ENCODE measurements around the gene TGFBR3L. TPM values are rescaled to one million over a fixed set of nuclear protein-coding genes. Genes with fewer than 3 reads are reported as not detected.
A peak's percentile ranks its signal among the peaks of the same experiment; 100 is the strongest.

TGFBR3L gene
- total and polyA plus RNA-seq, 2 of the 13 experiments (the other 11 are each of a cell fraction or from before 2014, with no cell fraction given) = 0.20 to 1.0 TPM

GRCh38 chr19:7902796-7903243 lies 11.8 kb upstream of the TGFBR3L start:
- WGBS (ENCODE audit: low lambda C conversion rate) = 63% methylated on average over 3 of the region's 20 CpGs
- no peak for DNase-seq (ENCODE audit: low spot score)
- FAIRE-seq = no peak
- TF ChIP-seq SIX4 (CRISPR knock-in tag; IDR thresholded peaks at IDR 0.05) (no peak), PREB (CRISPR knock-in tag; IDR thresholded peaks at IDR 0.05) (0 out of 2 replicates have a peak, but pooled peaks have one; percentile 40), SKI (IDR thresholded peaks at IDR 0.05; ENCODE audit: partially characterized antibody) (peak; percentile 74), ZNF501 (CRISPR knock-in tag; IDR thresholded peaks at IDR 0.05) (no peak), CREM (IDR thresholded peaks at IDR 0.05) (peak; percentile 11; the same call in 1 of the 2 replicates), CREM (CRISPR knock-in tag; IDR thresholded peaks at IDR 0.05) (no peak), ELF4 (CRISPR knock-in tag; IDR thresholded peaks at IDR 0.05; ENCODE audit: borderline replicate concordance) (peak; percentile 36; the same call in 1 of the 2 replicates), ZEB1 (IDR thresholded peaks at IDR 0.05; ENCODE audit: insufficient replicate concordance, low read depth) (peak; percentile 39), KDM5B (CRISPR knock-in tag; IDR thresholded peaks at IDR 0.05; ENCODE audit: borderline replicate concordance) (no peak; the same call in 1 of the 2 replicates), NAIF1 (CRISPR knock-in tag; IDR thresholded peaks at IDR 0.05; ENCODE audit: borderline replicate concordance) (peak; percentile 21; the same call in 1 of the 2 replicates), ZNF552 (CRISPR knock-in tag; IDR thresholded peaks at IDR 0.05; ENCODE audit: borderline replicate concordance) (no peak), ZSCAN30 (CRISPR knock-in tag; IDR thresholded peaks at IDR 0.05) (0 out of 2 replicates have a peak, but pooled peaks have one; percentile 49), TBL1XR1 (IDR thresholded peaks at IDR 0.05; ENCODE audit: borderline replicate concordance, low read length, partially characterized antibody) (peak; percentile 10), ZBTB42 (CRISPR knock-in tag; IDR thresholded peaks at IDR 0.05) (no peak), MAZ (IDR thresholded peaks at IDR 0.05; ENCODE audit: borderline replicate concordance, low read depth, low read length) (no peak), MAZ (CRISPR knock-in tag; IDR thresholded peaks at IDR 0.05; ENCODE audit: low read depth) (no peak), IKZF4 (CRISPR knock-in tag; IDR thresholded peaks at IDR 0.05; ENCODE audit: borderline replicate concordance, low read depth, not compliant biosample characterization) (no peak), ZNF451 (CRISPR knock-in tag; IDR thresholded peaks at IDR 0.05) (no peak), NFKBIZ (CRISPR knock-in tag; IDR thresholded peaks at IDR 0.05) (no peak), ZNF441 (CRISPR knock-in tag; IDR thresholded peaks at IDR 0.05; ENCODE audit: borderline replicate concordance) (no peak), ZNF615 (CRISPR knock-in tag; IDR thresholded peaks at IDR 0.05; ENCODE audit: borderline replicate concordance) (0 out of 2 replicates have a peak, but pooled peaks have one; percentile 82), ZNF703 (CRISPR knock-in tag; IDR thresholded peaks at IDR 0.05; ENCODE audit: borderline replicate concordance) (0 out of 2 replicates have a peak, but pooled peaks have one; percentile 49), ZMYM2 (CRISPR knock-in tag; IDR thresholded peaks at IDR 0.05) (0 out of 2 replicates have a peak, but pooled peaks have one; percentile 38), WIZ (CRISPR knock-in tag; IDR thresholded peaks at IDR 0.05) (no peak)
- TF ChIP-seq, protein P1, sequence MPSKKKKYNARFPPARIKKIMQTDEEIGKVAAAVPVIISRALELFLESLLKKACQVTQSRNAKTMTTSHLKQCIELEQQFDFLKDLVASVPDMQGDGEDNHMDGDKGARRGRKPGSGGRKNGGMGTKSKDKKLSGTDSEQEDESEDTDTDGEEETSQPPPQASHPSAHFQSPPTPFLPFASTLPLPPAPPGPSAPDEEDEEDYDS (CRISPR knock-in tag; IDR thresholded peaks at IDR 0.05) = no peak

More at GRCh38 chr19:7902796-7903243, 11.8 kb upstream of the TGFBR3L start:
- in situ Hi-C loops (cut with HindIII; ENCODE audit: extremely low pct_ligation_motif_present, low pct_unique_long_range_greater_than_20kb) (no loop called here), intact Hi-C loops (cut with micrococcal nuclease; ENCODE audit: unreplicated experiment) (loop anchor here (1.0 to 2.0 kb wide), 2 partner anchors 32 to 50 kb away; no protein-coding TSS in a partner anchor)
- Histone ChIP-seq H3K27me3 (ENCODE audit: control insufficient read depth in 1 of 2, insufficient read depth in 2 of 2, low read length in 2 of 2) (no peaks in the 10 kb centered on the region; a peak in 1 of 5 replicates), H3K4me1 (ENCODE audit: insufficient read depth, low read length) (peaks cover 45% of the 10 kb centered on the region), H3K27ac (ENCODE audit: extremely low read length, insufficient read depth, low read length) (peak overlapping the region; percentile 91), H2AFZ (ENCODE audit: low read length) (no peak overlapping the region), H3K36me3 (replicated peaks in 1 of 2; ENCODE audit: control insufficient read depth in 1 of 2, insufficient read depth in 2 of 2, low read length in 2 of 2) (peaks cover 9 to 22% of the 10 kb centered on the region in 2 experiments; a peak in 3 of 5 replicates), H3K9me3 (ENCODE audit: low read length) (no peaks in the 10 kb centered on the region), H3K4me2 (ENCODE audit: low read depth, low read length) (peak overlapping the region; percentile 95), H4K20me1 (ENCODE audit: insufficient read depth, low read length) (peaks cover 10% of the 10 kb centered on the region; the same call in 1 of the 2 replicates), H3K4me3 (replicated peaks in 1 of 3; ENCODE audit: insufficient read depth in 1 of 3, low read depth in 2 of 3, low read length in 3 of 3) (peak overlapping the region; percentile 53 to 77 (median 56)), H3K79me2 (ENCODE audit: insufficient read depth, low read length) (peaks cover 29% of the 10 kb centered on the region), H3K9ac (ENCODE audit: insufficient read depth, low read depth, low read length) (peak overlapping the region; percentile 87)
- TSS peak; percentile 89 for BruUV-seq (replicated peaks)
- ChIA-PET POLR2A (interaction anchor here (0.9 to 4.9 kb wide), 13 partner anchors 9 to 98 kb away, joined by 3 to 83 read pairs (median 5); partner anchors contain the start of genes LRRC8E, SNAPC2 and TIMM44), CTCF (ENCODE audit: low intra/inter-chr PET ratio, low total read pairs) (interaction anchor here (1.4 to 2.0 kb wide), 2 partner anchors 33 to 50 kb away, joined by 5 to 8 read pairs; no protein-coding TSS in a partner anchor)
- ATAC-seq = peak; percentile 9; the same call in 2 of the 3 replicates

All from HepG2 (cell line).